Measurements from ENCODE around the gene SSTR1. TPM values are rescaled to one million over a fixed set of nuclear protein-coding genes. Genes with fewer than 3 reads are reported as not detected.
A peak's percentile ranks its signal among the peaks of the same experiment; 100 is the strongest.

The SSTR1 gene
- total and polyA plus RNA-seq, 2 donors (not counting 3 experiments of a cell fraction or from before 2014, with no cell fraction given) = 1.4 to 1.9 TPM

DNA sequence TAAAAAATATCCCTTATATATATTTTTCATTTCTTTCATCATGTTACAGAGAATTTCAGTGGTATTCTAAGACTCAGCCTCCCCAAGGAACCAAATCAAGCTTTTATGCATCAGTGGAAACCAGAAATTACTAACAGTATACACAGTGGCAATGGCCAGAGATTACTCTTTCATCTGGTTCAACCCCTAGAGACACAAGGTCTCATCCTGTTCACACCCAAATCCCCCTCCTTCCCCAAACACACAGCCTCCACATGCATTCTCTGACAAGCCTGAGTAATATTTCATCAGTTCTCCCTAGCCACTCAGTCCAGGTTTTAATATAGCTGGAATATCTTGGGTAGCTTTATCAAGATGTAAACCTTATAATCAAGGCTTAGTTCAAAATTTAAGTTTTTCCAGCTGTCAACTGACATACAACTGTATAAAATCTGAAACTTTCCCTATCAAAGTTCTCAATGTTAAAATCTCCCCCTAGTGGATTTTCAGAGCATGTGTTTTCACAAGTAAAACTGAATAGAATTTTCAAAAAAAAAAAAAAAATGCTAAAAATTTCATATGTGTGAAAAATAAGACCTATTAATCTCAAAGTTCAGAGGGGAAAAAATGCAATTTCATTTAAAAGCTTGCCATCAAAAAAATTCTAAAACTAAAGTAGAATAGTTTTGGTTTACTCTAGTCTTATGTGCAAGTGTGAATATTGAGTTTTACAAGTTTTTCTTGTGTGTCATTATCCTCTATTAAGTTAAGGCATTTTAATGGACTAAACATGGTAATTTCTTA is 10.5 kb upstream of the SSTR1 start:
- no TSS peak for BruUV-seq (replicated peaks)
- intact Hi-C loops (cut with micrococcal nuclease) (loop anchor here (1.0 to 2.0 kb wide), 2 partner anchors 210 to 294 kb away; no protein-coding TSS in a partner anchor), dilution Hi-C loops (cut with MboI; ENCODE audit: extremely low pct_ligation_motif_present, low sequenced_read_pairs) (no loop called here)
- TF ChIP-seq GATA2 (IDR thresholded peaks at IDR 0.05; ENCODE audit: insufficient read depth, insufficient read length, low read depth, low read length) (no peak), JUN (IDR thresholded peaks at IDR 0.05; ENCODE audit: borderline replicate concordance, insufficient read depth, insufficient read length, low read depth) (no peak), POLR2AphosphoS5 (IDR thresholded peaks at IDR 0.05; ENCODE audit: insufficient read depth, low read depth, low read length) (no peak)
- TF ChIP-seq, protein P1, sequence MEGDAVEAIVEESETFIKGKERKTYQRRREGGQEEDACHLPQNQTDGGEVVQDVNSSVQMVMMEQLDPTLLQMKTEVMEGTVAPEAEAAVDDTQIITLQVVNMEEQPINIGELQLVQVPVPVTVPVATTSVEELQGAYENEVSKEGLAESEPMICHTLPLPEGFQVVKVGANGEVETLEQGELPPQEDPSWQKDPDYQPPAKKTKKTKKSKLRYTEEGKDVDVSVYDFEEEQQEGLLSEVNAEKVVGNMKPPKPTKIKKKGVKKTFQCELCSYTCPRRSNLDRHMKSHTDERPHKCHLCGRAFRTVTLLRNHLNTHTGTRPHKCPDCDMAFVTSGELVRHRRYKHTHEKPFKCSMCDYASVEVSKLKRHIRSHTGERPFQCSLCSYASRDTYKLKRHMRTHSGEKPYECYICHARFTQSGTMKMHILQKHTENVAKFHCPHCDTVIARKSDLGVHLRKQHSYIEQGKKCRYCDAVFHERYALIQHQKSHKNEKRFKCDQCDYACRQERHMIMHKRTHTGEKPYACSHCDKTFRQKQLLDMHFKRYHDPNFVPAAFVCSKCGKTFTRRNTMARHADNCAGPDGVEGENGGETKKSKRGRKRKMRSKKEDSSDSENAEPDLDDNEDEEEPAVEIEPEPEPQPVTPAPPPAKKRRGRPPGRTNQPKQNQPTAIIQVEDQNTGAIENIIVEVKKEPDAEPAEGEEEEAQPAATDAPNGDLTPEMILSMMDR (IDR thresholded peaks at IDR 0.05; ENCODE audit: extremely low read depth in 1 of 2, insufficient read depth in 1 of 2, low read depth in 1 of 2, low read length in 2 of 2) = peak; percentile 12 to 35
- H3K27ac ChIP-seq (ENCODE audit: insufficient read depth, low read depth, low read length) = no peak overlapping the region
- no peaks in the 10 kb centered on the region for H3K9me1 ChIP-seq (replicated peaks; ENCODE audit: control insufficient read depth, extremely low read depth, insufficient read depth, low read length)
- H3K36me3 ChIP-seq (ENCODE audit: control insufficient read depth in 2 of 2, extremely low read depth in 1 of 2, insufficient read depth in 2 of 2, low read length in 2 of 2) = no peaks in the 10 kb centered on the region
- no peak overlapping the region for H3K4me2 ChIP-seq (ENCODE audit: insufficient read depth, low read length)
- FAIRE-seq (no peak), DNase-seq (ENCODE audit: low read depth, low spot score) (peak; percentile 23)
- H3K4me3 ChIP-seq (replicated peaks in 1 of 3; ENCODE audit: insufficient read depth in 1 of 3, low read depth in 1 of 3, low read length in 3 of 3) = no peak overlapping the region
- CTCF ChIA-PET = interaction anchor here (0.9 to 3.3 kb wide), 9 partner anchors 9 to 403 kb away, joined by 3 to 10 read pairs (median 6); partner anchors contain the start of gene SSTR1
- no peaks in the 10 kb centered on the region for H3K9me3 ChIP-seq (replicated peaks; ENCODE audit: control insufficient read depth, insufficient read depth, low read length)
- no peaks in the 10 kb centered on the region for H3K79me2 ChIP-seq (ENCODE audit: control insufficient read depth, insufficient read depth, low read length)
- POLR2A ChIA-PET = no interaction called here
- no peaks in the 10 kb centered on the region for H3K4me1 ChIP-seq (ENCODE audit: control insufficient read depth, extremely low read depth, insufficient read depth, low read length)
- H3K9ac ChIP-seq (replicated peaks; ENCODE audit: extremely low read depth, insufficient read depth, low read length) = no peak overlapping the region
- no peaks in the 10 kb centered on the region for H4K20me1 ChIP-seq (replicated peaks; ENCODE audit: control insufficient read depth, extremely low read depth, insufficient read depth, low read length)
- no peaks in the 10 kb centered on the region for H3K27me3 ChIP-seq (ENCODE audit: control insufficient read depth in 2 of 2, insufficient read depth in 2 of 2, low read length in 2 of 2)
- no peak overlapping the region for H2AFZ ChIP-seq (ENCODE audit: low read depth, low read length)
